Transverse colon (tissue), 4 donors: ENCODE results near the gene ISG20L2. TPM values are rescaled to one million over a fixed set of nuclear protein-coding genes. Genes with fewer than 3 reads are reported as not detected.

ENCODE experiments used
- DNase-seq: peaks from one replicate; pipeline ENCODE4 v3.0.0-alpha.2; 2019
- H3K27ac ChIP-seq, 4 donors: fragments of 200-600 bp; sonication (generic); 2 replicates each; pipeline ENCODE4 v1.5.1; 2016 to 2018; ENCODE audit warnings: inconsistent platforms in 4 of 4
- H3K27me3 ChIP-seq: fragments of 200-600 bp; sonication (generic); 2 replicates; pipeline ENCODE4 v1.5.1; 2017; ENCODE audit warnings: inconsistent platforms
- H3K36me3 ChIP-seq, 4 donors: fragments of 200-600 bp; sonication (generic); 2 replicates each; pipeline ENCODE4 v1.5.1; 2017 to 2019; ENCODE audit warnings: inconsistent platforms in 4 of 4
- H3K4me1 ChIP-seq, 4 donors: fragments of 200-600 bp; sonication (generic); 2 replicates each; pipeline ENCODE4 v1.5.1; 2017 to 2020; ENCODE audit warnings: inconsistent platforms in 4 of 4
- H3K4me3 ChIP-seq, 4 donors: fragments of 200-600 bp; sonication (generic); 1 replicate in 1 of 4; 2 replicates in 3 of 4; pipeline versions ENCODE4 v1.5.1 to v1.6.1; 2017 to 2019; ENCODE audit warnings: inconsistent platforms in 4 of 4
- H3K9me3 ChIP-seq, 2 donors: fragments of 200-600 bp; sonication (generic); 2 replicates each; pipeline ENCODE4 v1.5.1; 2017 to 2019; ENCODE audit warnings: inconsistent platforms in 2 of 2
- CTCF ChIP-seq, 5 experiments: fragments of 200-600 bp in 3 of 5; fragments of 450-650 bp in 2 of 5; sonication (generic) in 3 of 5; IDR thresholded peaks; 1 replicate in 2 of 5; 2 replicates in 3 of 5; pipeline ENCODE4 v1.5.1; 2016 to 2017; ENCODE audit warnings: antibody characterized with exemption in 5 of 5, inconsistent platforms in 3 of 5, mild to moderate bottlenecking in 2 of 5, moderate library complexity in 1 of 5
- EP300 ChIP-seq: sonication (generic); formaldehyde crosslinking; IDR thresholded peaks from one replicate; pipeline ENCODE4 v1.6.1; 2017; ENCODE audit warnings: antibody characterized with exemption, low read depth
- POLR2A ChIP-seq: fragments of 450-650 bp; IDR thresholded peaks from one replicate; pipeline ENCODE4 v1.6.1; 2016; ENCODE audit warnings: antibody characterized with exemption, mild to moderate bottlenecking, moderate library complexity
- POLR2AphosphoS5 ChIP-seq, 3 donors: sonication (generic); formaldehyde crosslinking; IDR thresholded peaks; one replicate each; pipeline ENCODE4 v1.6.1; 2016; ENCODE audit warnings: antibody characterized with exemption in 3 of 3
- WGBS, 2 donors: methylation state at CpG; one replicate each; pipeline ENCODE4 v1.1.5; 2018; ENCODE audit warnings: low coverage in 1 of 2; 5-methylcytosine and 5-hydroxymethylcytosine counted together
- in situ Hi-C, 4 donors: fragments of 200-750 bp; cut with MboI; loops; one replicate each; pipeline versions ENCODE4 v1.15.0 to v1.15.1; 2017; ENCODE audit warnings: low sequenced_read_pairs in 3 of 4, low pct_ligation_motif_present in 1 of 4, low pct_unique_long_range_greater_than_20kb in 1 of 4
- intact Hi-C: fragments of 100-400 bp; cut with DNase I; formaldehyde crosslinking; loops from one replicate; pipeline ENCODE4 v1.15.1; 2023; ENCODE audit warnings: low total_unique reads
- total RNA-seq, 4 donors: library from RNA; depleted of rRNA; stranded (reverse); fragments of >200 nt; gene quantifications; one replicate each; pipeline ENCODE4 v1.1.0, GENCODE V29; 2016

Gene ISG20L2
- total RNA-seq, 4 donors from 2014 or later, result 25.8 to 61.7 (median 33.1) TPM

GRCh38 chr1:156751757-156752481 lies 23.4 kb upstream of the ISG20L2 start:
- peaks cover 24 to 49% (median 40%) of the 10 kb centered on the region in 4 donors for H3K4me1 ChIP-seq
- H3K36me3 ChIP-seq, result no peaks in the 10 kb centered on the region
- H3K27me3 ChIP-seq, result no peaks in the 10 kb centered on the region
- TF ChIP-seq CTCF (IDR thresholded peaks at IDR 0.05) (peak in 2 of 5 experiments; percentile 15 to 33), POLR2AphosphoS5 (IDR thresholded peaks at IDR 0.05) (peak; percentile 72 to 91 (median 81)), POLR2A (peak; percentile 76), EP300 (no peak)
- WGBS, 2 donors, result 0 to 1% methylated on average over 2 to 27 of the region's 68 CpGs
- no peaks in the 10 kb centered on the region for H3K9me3 ChIP-seq
- in situ Hi-C loops (no loop called here), intact Hi-C loops (no loop called here)
- H3K4me3 ChIP-seq, result peak overlapping the region; percentile 62 to 98 (median 96)
- H3K27ac ChIP-seq, result peak overlapping the region; percentile 95 to 99 (median 98)
- DNase-seq, result peak; percentile 98

DNA sequence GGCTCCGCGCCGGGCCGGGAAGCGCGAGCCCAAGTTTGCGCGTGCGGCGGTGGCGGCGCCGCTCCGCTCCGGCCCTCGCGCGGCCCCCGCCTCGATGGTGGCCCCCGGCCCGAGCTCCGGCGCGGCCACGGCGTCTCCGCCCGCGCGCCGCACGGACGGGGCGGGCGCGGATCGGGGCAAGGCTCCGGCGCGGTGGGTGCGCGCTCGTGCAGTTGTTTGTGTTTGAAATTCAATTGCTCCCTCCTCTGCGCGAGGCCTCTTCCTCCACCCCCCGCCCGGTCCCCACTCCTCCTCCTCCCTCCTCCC lies 22.8 kb upstream of the ISG20L2 start, which contains the start of gene HDGF:
Gene HDGF, minus strand, starts transcription at position 225 of the 306 bp plus-strand sequence. CDS start 246 bp downstream, outside the sequence.
- Histone ChIP-seq H3K9me3 (no peaks in the 10 kb centered on the region), H3K4me3 (peak within 1 kb of the TSS; percentile 93 to 98 (median 96)), H3K27me3 (no peaks in the 10 kb centered on the region), H3K36me3 (no peaks in the 10 kb centered on the region), H3K4me1 (peaks cover 24 to 54% (median 45%) of the 10 kb centered on the region in 4 donors), H3K27ac (peak within 1 kb of the TSS; percentile 95 to 99 (median 98))
- no peak for TF ChIP-seq POLR2AphosphoS5 (IDR thresholded peaks at IDR 0.05)
- TF ChIP-seq CTCF (IDR thresholded peaks at IDR 0.05), result no peak
- no peak for TF ChIP-seq POLR2A
- TF ChIP-seq EP300, result no peak
- no peak for DNase-seq
- intact Hi-C loops, result no loop called here
- WGBS, 2 donors, result 0% methylated on average over 3 of the region's 48 CpGs; no CpG with 5 or more reads in 1 of the 2 donors
- in situ Hi-C loops, result no loop called here

DNA sequence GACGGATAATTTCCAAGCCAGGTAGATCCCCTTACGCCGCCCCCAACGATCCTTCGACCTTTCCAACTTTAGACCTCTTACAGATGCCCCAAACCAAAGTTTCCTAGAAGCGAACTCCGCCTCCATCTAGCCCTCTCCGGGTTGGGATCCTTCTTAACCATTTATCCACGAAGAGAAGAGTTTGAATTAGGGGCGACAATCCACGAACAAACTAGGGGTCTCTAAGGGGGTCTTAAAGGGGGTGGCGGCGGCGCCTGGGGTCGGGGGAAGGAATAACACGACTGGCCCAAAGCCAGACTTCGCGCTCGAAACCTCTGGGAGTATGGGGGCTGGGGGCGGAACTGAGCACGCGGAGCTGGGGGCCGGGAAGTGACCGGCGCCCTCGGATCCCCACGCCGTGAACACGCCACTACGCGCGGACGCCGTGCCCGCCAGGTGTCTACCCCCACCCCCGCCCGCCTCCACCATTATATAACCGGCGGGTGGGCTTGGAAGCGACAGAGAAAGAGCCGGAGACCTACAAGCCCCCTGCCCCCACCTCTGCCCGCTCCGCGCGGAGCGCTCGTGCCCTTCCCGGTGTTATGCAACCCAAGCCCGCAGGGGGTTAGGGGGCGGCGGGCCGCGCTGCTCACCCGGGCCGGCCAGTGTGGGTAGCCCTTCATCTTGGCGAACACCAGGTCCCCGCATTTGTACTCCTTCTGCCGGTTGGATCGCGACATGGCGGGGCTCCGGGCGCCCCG lies 22.3 kb upstream of the ISG20L2 start:
- DNase-seq, result peak; percentile 53
- Histone ChIP-seq H3K4me1 (peaks cover 29 to 59% (median 50%) of the 10 kb centered on the region in 4 donors), H3K9me3 (no peaks in the 10 kb centered on the region), H3K27me3 (no peaks in the 10 kb centered on the region), H3K4me3 (peak overlapping the region; percentile 93 to 98 (median 96)), H3K27ac (peak overlapping the region; percentile 95 to 99 (median 98)), H3K36me3 (no peaks in the 10 kb centered on the region)
- in situ Hi-C loops (no loop called here), intact Hi-C loops (no loop called here)
- WGBS, 2 donors, result 1% methylated on average over 61 of the region's 64 CpGs; no CpG with 5 or more reads in 1 of the 2 donors
- TF ChIP-seq POLR2AphosphoS5 (IDR thresholded peaks at IDR 0.05) (peak in 1 of 3 donors; percentile 3), POLR2A (no peak), CTCF (IDR thresholded peaks at IDR 0.05) (peak in 3 of 5 experiments; percentile 9 to 50 (median 42))

DNA sequence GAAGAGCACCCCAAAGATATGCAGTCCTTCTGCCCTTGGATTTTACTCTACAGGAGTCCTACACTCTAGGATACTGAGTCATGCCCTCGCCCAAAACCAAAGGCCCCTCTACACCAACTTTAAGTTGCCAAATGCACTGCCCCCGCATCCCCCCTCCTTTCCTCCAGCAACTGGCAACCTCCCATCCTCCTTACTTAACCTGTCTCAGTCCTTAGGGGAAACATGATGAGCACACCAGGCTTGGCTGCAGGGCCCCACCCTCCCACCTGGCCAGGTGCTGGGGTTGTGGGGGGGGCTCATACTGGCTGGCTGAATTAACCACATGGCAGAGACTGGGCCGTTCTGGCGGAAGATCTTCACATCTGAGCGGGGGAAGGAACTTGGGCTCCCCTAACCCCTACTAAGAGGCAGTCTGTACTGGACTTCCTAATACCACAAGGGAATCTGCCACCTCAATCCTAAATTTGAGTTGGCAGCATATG lies 21.7 kb upstream of the ISG20L2 start:
- DNase-seq, result peak; percentile 74
- peak overlapping the region; percentile 95 to 99 (median 98) for H3K27ac ChIP-seq
- H3K9me3 ChIP-seq, result no peaks in the 10 kb centered on the region
- H3K4me1 ChIP-seq, result peaks cover 29 to 63% (median 53%) of the 10 kb centered on the region in 4 donors
- H3K27me3 ChIP-seq, result no peaks in the 10 kb centered on the region
- TF ChIP-seq EP300 (no peak), CTCF (IDR thresholded peaks at IDR 0.05) (no peak), POLR2A (no peak), POLR2AphosphoS5 (IDR thresholded peaks at IDR 0.05) (peak in 1 of 3 donors; percentile 4)
- in situ Hi-C loops, result no loop called here
- peak overlapping the region; percentile 93 to 98 (median 96) for H3K4me3 ChIP-seq
- WGBS, 2 donors, result 0 to 1% methylated on average over 5 of the region's 5 CpGs
- no peaks in the 10 kb centered on the region for H3K36me3 ChIP-seq
- intact Hi-C loops, result no loop called here
